HG03139 (cell line): Measurements from ENCODE around the gene CCDC50.

Experiments used
- ATAC-seq: cut with Tn5 transposase; IDR thresholded peaks from one replicate; pipeline ENCODE4 v1.9.1; 2021; ENCODE audit not compliant: unreplicated experiment

The CCDC50 gene

DNA sequence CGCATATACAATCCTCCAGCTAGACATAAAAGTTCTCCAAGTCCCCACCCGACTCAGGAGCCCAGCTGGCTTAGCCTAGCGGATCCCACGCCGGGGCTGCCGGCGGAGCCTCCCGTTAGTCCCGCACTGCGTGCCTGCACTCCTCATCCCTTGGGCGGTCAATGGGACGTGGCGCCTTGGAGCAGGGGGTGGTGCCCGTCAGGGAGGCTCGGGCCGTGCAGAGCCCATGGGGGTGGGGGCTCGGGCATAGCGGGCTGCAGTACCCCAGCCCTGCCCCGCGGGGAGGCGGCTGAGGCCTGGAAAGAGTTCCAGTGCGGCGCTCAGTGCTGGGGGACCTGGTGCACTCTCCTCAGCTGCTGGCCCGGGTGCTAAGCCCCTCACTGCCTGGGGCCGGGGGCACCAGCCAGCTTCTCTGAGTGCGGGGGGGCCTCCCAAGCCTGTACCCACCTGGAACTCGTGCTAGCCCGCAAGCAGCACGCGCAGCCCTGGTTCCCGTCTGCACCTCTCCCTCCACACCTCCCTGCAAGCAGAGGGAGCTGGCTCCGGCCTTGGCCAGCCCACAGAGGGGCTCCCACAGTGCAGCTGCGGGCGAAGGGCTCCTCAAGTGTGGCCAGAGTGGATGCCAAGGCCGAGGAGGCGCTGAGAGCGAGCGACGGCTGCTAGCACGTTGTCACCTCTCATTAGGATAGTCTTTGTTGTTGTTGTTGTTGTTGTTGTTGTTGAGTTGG, 12.2 kb upstream of the CCDC50 start:
- no peak for ATAC-seq

DNA sequence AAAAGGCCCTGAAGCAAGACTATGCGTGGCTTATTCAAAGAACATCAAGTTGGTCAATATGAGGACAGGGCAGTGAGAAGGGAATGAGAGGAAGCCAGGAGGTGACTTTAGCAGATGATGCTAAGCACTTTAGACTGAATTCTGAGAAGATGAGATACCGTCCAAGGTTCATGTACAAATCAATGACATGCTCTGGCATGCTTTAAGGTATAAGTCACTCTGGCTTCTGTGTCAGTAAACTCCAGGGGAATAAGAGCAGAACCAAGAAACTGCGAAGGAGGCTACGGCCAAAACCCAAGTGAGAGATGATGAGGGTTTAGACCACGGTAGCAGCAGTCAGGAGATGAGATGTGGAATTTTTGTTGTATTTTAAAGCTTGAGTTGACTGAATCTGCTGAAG, 8.9 kb upstream of the CCDC50 start:
- ATAC-seq, result no peak

DNA sequence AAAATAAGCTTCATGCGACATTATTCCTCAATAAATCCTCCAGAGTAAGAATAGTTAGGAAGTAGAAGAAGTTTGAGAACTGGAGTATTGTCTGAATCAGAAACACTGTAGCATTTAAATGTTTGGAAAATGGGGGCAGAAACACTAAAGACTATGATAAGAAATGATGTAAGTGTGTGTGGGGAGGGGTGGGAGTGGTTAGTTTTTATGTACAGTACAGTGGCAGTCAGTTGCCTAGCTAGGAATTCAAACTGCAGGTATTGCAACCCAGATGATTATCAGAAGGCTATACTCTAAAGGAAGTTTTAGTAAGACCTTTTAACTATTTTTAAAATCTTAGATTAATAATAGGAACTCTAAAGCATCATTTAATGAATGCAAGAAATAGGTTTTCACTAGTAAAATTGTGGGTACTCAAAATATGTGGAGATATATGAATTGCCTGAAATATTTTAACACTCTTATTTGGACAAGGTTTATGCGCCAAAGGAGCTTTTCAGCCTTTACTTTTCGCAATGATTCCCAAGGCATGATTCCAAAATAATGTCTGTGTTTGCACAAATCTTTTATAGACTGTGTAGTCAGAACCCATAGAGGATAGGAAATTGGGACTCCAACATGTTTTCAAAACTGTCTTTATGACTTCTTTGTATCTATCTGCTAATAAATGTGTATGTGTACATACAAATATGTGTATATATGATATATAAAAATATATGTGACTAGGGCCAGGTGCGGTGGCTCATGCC, 8.0 kb upstream of the CCDC50 start:
- no peak for ATAC-seq

DNA sequence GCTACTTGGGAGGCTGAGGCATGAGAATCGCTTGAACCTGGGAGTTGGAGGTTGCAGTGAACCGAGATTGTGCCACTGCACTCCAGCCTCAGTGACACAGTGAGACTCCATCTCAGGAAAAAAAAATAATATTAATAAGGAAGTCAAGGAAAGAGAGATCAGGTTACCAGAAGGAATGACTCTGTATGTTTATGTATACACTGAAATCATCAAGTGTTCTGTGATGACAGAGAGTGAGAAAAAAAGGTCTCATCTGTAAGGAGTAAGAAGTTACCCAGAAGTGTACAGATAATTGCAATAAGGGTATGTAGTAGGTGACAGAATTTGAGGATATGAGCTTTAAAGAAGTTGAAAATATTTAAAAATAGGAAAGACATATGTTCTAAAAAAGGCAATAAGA, 4.3 kb upstream of the CCDC50 start:
- no peak for ATAC-seq

DNA sequence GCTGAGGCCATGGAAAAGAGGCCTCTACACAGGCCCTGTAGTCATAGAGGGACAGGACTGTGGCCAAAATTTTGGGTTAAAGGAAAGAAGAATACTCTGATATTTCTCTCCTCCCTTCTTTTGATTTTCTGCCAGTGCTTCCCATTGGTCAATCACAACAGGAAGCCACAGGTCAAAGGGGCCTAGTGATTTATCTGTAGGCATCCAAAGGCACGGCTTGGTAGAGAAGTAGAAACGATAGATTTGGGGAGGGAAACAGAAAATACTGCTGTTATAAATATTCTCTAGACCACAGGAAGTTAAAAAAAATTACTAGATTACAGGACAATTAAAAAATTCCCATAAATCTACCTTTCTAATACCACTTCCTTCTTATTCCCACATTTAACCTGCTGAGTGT, 1.7 kb upstream of the CCDC50 start:
- ATAC-seq, result no peak

DNA sequence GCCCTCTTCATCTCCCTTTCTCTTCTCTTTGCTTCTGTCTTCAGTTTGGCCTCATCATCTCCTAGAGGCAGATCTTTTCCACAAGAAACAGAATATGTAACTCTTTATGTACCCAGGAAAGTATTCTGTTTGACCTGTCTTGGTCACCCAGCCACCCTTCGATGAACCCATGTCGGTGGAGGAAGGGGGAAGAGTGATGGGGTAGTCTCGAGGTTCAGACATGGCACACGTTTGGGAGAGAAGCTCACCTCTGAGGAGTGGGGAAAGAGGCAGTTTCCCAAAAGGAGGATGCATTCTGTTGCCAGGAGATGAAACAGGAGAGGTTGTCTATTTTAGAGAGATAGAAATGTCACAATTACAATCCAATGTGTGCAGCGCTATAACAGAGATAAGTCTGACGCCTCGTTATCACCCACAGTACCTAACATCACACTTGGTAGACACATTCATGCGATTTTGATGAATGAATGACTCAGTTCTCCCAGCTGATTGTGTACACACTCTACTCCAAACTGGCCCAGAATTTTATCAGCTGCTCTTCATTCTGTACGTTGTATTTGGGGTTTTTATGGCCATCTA, 722 bp upstream of the CCDC50 start:
- no peak for ATAC-seq

DNA sequence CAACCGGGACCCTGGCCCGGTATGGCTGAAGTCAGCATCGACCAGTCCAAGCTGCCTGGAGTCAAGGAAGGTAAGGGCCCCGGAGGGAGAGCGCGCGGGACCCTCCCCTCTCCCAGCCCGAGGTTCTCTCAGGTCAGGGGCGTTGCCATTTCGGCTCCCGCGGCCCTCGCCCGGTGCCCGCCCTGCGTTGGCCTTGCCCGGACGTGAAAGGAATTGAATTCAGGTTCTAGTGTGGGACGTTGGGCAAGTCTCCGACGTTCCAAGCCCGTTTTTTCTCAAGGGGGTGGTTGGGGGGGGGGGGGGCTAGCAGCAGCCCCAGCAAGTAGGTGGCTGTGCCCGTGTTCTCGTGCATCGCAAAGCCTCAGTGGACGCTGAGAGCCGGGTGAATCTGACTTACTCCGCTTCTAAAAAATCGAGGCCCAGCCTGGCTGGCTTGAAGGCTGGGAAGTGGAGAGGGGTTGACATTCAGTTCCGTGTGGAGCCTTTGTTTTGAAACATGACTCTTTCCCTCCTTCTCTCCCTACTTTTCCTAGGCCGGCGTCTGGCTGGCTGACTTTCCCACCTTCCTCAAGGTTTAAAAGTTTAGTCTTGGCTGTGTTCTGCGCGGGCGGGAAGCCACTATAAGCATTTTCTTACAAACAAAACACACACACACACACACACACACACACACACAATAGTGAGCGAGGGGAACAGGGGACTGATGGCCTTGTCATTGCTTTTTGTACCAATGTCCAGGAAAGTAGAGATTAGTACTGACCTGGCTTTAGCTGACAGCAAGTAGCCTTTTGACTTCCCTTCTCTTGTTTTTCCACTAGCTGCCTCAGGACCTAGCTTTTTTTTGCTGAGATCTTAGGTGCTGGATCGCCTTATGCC, 698 bp downstream of the CCDC50 start, which contains the start of gene UTS2B:
TSS of gene UTS2B (minus strand) at position 873 of the 876 bp plus-strand sequence. CDS start 48,337 bp downstream, outside the sequence.
- ATAC-seq, result peak; percentile 29

DNA sequence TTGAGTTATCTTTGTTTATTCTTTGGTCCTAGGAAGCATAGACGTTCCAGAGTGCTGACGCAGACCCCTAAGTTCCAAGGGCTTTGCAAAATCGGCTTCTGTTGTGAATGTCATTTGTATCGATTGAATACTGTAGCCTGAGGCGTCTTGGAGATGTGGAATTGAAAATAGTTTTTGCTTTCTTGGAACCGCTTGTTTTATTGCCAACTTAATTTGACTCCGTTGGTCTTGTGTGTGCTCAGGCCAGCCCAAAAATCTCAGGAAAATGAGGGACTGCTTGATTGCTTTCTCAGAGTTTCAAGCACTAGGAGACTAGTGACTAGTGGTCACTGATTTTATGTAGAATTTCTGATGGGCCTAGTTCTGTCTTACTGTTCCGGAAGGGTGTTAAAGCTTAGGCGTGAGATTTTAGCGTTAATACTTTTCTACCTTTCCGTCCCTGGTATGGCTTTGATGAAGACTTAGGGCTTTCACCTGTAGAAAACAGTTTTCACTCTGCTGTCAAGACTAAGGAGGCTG, 1.4 kb downstream of the CCDC50 start:
- ATAC-seq, result no peak

DNA sequence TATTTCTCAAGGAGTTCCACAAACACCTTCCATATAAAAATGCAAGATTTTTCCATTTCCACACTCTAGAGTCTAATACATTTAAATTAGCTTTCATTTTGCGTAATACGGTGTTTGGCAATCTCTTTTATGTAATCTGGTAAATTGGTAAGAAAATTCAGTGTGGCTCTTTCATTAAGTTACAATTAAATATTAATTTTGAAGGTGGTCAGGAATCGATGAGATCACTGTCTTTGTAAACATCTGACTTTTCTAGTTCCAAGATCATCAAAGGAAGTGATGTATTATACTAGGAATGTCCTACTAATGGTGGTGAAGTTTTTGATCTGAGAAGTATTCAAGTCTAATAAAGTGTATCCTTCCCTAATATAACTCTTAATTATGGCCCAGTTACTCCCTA, 2.2 kb downstream of the CCDC50 start:
- ATAC-seq, result no peak

DNA sequence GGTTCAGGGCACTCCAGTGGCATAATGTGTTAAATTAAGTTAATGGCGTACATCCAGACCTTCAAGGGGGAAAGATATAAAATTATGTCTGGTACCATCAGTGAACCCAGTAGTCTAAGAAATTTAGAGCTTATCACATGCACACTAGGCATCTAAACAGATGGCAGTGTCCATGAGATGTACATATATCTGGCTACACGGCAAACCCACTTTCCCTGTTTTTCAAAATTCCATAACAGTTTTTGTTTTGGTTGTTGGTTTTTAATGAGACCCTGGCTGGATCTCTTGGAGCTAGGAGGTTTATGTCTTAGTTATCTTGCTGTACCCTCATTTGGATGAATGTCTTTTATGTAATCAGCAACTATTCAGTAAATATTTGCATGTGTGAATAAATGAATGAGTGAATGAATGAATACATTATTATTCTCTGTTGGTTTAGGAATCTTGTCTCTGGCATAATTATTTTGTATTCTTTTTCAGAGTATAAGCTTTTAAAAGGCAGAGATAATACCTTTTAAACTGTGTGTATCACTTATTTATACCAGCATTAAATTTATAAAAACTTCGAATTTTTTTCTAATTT, 4.2 kb downstream of the CCDC50 start:
- no peak for ATAC-seq

DNA sequence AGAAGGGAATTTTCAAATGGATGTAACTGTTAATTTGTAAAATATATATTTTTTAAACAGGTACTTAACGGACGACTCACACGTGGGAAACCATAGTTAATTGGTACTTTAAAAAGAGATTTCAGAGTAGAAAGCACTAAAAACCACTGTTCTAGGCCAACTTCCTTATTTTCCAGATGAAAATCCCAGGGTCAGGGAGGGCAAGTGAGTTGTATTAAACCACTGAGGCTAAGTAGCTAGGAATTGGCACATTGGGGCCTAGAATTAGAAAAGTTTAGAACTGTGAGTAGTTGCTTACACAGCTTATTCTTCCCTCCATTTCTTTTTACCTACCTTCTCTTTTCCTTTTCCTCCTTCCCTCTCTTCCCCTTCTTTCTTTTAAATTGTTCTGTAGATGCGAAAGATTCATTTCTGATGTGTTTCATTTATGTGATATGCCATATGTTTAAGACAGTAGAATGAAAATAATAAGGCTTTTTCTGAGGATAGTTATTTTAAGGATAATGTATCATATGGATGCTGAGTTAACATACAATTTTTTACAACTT, 5.2 kb downstream of the CCDC50 start:
- ATAC-seq, result no peak

DNA sequence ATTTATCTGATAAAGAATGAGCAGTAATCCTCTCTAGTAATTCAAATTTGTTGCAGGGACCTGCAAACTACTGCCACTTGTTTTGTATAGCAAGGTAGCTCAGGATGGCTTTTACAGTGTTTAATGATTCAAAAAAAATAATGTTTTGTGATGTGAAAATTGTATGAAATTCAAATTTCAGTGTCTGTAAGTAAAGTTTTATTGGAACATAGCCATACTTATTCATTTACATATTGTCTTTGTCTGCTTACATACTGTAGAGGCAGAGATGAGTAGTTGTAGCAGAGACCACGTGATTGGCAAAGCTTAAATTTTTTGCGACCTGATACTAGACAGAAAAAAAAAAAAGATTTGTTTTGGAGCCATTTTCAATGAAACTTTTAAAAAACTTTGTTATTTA, 7.6 kb downstream of the CCDC50 start:
- ATAC-seq, result no peak

DNA sequence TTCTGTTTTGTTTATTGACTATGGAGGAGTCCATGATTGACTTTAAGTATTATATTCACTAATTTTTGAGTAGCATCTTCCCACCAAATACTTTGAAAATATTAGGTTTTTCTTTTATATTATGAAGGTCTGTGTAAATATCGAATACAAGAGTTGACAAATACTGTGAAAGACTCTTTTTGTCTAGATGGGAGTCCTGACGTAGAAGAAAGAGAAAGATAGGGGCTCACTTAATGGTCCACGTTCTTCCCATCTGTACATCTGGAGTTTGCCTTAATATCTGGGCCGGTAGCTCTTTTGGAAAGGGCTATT, 8.9 kb downstream of the CCDC50 start:
- ATAC-seq, result no peak

DNA sequence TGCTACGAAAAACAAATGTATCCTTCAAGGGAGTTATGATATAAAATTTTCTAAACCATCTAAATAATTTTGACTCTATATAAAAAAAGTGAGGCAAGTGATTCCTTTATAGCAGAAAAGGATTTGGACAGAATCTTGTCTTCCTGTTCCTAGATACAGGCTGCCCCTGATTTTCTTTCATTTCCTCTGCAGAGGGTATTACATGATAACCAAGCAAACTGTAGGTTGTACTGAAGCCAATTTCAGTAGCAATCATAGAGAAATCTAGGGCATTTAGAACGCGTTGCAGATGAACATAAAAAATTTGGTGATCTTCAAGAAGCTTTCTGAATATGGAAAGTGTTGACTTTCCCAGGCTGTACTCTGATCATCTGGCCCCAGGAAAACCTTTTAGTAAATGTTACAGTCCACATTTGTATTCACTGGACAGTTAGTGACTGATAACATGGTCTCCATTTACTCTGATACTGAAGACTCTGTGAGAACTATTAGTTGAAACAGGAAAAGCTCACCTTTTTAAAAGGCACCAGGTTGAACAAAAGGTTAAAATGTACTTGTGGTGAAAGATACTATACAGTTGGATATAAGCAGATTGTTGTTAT, 10.2 kb downstream of the CCDC50 start:
- ATAC-seq, result no peak

DNA sequence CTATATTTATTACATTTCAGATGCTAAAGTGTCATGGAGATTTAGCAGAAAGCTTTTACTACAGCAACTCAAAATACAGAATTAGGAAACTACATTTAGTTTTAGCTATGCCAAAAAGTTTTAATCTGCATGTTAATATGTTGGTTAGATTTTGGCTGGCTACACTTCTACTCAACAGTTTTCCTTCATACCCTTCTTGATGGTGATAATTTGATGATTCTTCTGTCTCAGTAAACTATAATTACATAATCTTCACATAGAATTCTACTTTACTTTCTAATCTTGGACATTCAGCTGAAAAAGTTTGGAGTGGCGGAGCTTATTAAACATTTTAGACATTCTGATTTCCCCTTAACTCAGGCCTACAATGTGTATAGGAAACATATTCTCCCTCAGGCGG, 11.2 kb downstream of the CCDC50 start:
- ATAC-seq, result no peak

DNA sequence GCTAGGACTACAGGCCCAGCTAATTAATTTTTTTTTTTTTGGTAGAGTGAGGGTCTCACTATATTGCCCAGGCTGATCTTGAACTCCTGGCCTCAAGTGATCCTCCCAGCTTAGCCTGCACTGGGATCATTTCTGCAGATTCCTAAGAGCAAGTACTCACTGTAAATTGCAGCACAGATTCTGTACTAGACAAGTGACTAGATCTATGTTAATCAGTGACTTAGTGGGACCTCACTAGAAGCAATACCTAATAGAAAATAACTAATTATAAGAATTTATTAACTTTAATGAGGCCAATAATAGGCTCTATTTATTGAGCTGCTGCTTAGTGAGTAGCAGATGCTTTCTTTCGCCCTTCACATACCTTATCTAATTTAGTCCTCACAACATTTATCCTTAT, 11.8 kb downstream of the CCDC50 start:
- ATAC-seq, result peak; percentile 49

DNA sequence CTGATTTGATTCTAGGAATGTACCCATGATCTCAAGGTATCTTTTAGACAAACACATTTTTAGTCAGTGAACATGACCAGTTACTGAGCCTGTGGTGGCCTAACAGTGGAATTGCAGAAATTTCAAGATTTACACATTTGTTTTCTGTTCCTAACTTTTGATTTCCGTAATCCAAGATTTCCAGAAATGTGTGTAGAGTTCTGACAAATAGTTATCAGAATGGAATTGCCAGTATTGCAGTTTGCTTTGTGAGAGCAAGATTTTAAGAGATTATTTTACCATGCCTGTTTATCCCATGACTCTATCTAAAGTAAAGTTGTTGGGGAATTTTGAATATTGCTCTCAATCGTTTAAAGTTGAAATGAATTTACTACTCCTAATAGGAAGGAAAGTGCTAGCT, 12.8 kb downstream of the CCDC50 start:
- ATAC-seq, result no peak

DNA sequence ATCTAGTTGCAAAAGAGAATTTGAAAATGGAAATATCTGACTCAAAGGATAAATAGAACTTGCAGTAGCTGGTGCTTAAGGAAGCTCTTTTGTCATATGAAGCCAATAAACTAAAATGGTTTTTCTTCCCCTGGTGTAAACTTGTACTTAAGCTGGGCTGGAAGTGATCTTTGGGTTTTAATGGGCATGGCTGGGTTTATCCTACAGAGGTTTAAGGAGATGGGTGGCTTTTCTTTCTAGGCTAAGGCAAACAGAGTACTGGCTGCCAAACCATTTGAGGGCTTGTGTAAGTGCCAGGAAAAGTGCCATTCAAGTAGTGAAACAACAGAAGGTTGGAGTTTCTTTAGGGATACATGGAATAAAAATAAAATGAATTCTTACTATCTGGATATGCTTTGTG, 13.2 kb downstream of the CCDC50 start:
- ATAC-seq, result no peak

DNA sequence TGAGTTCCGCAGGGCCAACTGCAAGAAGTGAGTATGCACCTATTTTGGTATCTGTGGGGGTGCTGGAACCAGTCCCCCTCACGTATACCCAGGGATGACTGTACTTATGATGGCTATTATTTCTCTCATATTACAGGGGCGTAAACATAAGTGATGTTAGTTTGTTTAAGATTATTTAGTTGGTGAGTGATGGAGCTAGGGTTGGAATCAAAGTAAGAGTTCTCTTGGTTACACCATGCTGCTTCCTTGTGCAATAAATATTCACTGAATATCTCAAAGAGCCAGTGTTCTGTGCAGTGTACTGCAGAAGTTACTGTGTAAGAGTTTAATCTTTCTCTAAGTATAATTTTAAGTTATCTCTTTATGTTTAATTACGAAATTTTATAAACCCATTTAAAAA, 13.9 kb downstream of the CCDC50 start:
- no peak for ATAC-seq

DNA sequence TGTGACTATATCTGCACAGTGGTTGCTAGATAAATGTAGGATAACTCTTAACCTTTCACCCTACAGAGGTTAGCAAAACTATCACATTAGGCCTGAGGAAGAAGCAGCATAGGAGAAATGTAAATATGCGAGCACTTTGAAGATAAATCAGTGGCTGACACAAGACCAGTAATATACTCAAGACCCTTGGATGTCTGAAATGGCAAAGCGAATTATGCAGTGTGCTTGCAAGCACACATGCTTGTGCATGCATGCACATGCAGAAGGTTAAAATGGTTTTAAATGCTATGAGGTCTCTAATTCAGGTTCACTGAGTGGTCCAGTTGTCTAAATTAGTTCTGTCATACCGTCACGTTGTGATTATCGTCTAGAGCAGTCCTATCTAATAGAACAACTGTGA, 14.7 kb downstream of the CCDC50 start:
- no peak for ATAC-seq
